D341Med (cell line): Measurements from ENCODE around the gene PRDM2.

Experiments used
- DNase-seq: peaks from one replicate; pipeline ENCODE4 v3.0.0; 2012; ENCODE audit warnings: low spot score

The PRDM2 gene

DNA sequence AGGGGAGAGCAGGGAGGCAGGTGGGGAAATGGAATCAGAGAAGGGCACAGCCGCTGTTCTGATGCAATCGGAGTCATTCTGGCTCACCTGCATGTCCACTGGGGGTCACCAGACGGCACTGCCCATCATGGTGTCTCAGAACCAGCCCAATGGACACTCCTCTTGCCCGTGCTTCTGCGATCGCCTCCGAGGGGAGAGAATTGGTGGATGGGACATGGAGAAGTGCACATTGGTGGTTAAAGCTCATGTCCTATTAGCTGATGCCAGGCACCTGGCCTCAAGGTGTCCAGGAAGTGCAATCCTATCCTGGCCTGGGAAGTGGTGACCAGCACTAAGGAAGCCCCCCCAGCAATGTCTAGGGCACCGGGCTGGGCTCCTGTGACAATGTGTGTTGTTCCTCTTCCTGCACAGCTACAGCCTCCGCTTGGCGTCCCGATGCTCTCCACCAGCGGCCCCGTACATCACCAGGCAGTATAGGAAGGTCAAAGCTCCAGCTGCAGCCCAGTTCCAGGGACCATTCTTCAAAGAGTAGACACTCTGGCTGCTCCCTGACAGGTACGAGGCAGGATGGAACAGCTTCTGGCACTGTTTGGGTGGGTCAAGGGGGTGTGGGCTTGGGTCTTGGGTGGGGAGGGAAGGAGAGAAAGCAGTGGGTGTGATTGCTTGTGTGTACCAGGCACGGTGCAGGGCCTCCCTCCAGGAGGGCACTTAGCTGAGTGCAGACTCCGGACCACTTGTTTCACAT, 116.2 kb downstream of the PRDM2 start:
- DNase-seq = no peak

DNA sequence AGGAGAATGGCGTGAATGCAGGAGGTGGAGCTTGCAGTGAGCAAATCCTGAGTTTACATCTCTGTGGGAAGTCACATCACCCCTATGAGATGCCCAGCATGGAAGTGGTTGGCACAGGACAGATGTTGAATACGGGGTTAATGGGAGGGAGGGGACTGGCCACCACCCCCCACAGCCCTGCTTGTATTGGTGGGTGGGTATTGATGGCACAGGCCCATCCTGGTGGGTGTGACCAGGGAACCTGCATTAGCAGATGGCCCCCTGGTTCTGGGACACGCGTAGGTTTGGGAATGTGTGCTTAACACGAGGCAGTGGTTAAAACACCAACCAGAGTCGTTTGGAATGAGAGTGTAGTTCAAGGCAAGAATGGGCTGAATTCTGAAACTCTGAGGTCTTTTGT, 117.9 kb downstream of the PRDM2 start:
- DNase-seq = no peak

DNA sequence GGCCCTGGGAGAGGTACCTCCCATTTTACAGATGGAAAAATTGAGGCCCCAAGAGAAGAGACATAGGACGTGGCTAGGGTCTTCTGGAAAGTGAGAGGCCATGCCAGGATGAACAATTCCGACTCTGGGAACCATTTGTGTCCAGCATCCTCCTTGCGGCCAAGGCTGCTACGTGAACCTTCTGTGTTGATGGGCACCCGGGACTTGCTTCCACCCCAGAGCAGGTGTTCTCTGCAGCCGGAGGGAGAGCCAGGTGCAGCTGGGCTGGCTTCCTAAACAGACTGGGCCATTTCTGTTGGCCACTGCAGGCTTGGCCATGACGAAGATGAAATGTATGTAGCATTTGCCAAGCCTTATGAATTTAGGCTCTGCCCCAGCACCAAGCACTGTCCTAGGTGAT, 118.9 kb downstream of the PRDM2 start:
- DNase-seq = no peak

DNA sequence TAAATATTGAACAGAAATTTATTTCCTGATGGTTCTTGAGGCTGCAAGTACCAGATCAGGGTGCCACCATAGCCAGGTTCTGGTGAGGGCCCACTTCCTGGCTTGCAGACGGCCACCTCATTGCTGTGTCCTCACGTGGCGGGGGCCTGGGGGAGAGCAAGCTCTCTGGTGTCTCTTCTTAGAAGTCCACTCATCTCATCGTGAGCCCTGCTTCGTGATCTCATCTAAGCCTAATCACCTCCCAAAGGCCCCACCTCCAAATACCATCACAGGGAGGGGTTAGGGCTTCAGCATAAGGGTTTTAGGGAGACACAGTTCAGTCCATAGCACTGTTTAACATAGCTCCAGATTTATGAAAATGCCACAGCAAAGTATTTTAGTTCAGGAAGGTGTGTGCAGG, 119.7 kb downstream of the PRDM2 start:
- no peak for DNase-seq

DNA sequence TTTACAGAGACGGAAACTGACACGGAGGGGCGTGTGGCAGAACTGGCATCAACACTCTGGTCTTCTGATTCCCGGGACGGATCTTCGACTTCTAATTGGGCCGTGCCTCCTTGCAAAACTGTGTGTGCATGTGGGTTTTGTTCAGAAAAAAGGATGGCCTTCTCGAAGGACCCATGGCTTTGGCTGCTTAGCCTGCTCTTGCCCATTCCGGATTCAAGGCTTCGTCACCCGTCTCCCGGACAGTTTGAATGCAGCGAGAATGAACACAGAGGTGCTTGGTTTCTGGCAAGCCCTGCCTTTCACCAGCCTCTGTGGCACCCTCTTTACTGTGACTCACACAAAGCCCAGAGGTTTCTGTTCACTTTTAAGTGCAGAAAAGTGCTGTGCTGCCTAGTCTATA, 120.1 kb downstream of the PRDM2 start:
- DNase-seq = no peak

DNA sequence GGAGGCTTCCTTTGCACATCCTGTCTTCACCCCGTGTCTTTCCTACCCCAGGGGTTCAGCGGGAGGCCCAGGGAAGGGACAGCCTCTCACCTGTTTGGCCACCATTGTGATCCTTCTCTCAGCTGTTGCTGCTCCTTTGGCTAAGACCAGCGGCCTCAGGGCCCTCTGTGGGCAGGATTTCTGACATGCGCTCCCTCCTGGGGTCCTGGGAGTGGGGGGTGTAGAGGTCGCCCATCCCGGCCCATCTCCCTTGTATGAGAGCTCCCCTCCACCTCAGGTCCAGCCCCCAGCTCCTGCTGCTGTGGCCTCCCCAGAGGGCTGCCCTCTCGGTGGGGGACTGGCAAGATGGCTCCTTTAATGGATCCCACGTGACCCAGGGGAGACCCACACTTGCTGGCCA, 120.5 kb downstream of the PRDM2 start:
- DNase-seq = no peak

DNA sequence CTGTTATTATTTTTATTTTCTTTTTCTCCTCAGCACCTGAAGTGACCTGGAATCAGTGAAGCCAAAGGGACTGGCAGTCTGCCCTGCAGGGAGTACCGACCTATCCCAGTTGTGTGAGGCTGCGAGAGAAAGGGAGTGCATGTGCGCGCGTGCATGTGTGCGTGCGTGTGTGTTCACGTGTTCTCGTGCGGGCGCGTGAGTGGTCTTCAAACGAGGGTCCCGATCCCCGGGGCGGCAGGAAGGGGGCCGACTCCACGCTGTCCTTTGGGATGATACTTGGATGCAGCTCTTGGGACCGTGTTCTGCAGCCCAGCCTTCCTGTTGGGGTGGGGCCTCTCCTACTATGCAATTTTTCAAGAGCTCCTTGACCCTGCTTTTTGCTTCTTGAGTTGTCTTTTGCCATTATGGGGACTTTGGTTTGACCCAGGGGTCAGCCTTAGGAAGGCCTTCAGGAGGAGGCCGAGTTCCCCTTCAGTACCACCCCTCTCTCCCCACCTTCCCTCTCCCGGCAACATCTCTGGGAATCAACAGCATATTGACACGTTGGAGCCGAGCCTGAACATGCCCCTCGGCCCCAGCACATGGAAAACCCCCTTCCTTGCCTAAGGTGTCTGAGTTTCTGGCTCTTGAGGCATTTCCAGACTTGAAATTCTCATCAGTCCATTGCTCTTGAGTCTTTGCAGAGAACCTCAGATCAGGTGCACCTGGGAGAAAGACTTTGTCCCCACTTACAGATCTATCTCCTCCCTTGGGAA, 123.3 kb downstream of the PRDM2 start:
- peak; percentile 3 for DNase-seq

DNA sequence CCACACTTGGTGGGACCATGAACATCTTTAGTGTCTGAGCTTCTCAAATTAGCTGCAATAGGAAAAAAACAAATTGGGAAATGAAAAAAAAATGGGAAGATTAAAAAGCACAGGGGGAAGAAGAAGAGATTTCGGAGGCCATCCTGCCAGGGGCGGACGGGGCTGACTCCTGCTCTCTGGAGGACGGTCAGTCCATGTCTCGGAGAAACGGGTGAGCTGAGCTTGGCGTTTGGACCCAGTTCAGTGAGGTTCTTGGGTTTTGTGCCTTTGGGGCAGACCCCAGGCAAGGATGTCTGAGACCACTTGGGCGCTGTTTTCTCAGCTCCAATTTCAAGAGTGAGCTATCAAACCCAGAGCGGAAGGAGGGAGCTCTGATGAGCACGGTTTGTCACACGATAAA, 123.9 kb downstream of the PRDM2 start:
- DNase-seq = no peak

DNA sequence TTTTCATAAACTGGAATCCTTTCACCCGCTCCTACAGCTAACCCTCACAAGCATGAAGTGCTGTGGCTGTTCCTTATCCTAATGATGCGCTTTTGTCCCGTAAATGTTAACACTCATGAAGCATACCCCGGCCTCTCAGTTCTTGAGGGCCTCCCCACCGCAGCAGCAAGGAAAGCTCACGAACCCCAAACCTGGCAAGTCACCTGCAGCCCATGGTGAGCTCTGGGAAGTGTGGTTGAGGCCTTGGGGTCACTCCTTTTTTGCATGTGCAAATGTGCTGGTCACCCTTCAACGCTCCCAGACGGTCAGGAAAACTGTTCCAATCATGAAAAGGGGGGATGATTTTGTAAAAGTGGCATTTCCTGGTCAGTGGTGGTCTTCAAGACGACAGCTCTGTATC, 124.6 kb downstream of the PRDM2 start:
- DNase-seq = no peak

DNA sequence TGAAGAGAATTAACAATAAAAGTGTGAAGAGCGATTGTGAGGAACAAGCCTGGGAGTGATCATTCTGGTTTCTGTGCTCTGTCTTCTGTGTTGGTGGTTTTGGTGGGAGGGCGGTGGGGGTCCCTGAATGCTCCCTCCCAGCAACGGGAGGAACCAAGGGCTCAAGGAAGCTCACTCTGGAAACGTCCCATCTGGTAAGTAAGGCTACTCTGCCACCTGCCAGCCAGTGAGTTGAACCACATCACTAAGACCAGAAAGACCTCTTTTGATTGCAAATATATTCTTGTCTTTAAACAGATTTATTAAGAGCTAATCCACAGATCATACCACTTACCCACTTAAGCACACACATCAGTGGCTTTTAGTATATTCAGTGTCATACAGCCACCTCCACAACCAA, 125.0 kb downstream of the PRDM2 start:
- DNase-seq = no peak

DNA sequence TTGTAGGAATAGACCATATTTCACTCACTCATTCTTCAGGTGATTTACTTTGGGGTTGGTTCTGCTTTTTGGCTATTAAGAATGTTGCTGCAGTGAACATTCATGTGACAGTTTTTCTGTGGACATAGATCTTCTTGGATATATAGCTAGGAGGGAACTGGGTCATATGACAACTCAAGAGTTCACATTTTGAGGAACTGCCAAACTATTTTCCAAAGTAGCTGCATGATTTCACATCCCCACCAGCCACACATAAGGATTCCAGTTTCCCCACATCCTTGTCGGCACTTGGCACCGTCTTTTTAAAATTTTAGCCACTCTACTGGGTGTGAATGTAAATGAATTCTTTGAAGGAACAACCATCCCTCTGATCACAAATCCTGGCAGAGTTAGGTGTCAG, 126.0 kb downstream of the PRDM2 start:
- no peak for DNase-seq

DNA sequence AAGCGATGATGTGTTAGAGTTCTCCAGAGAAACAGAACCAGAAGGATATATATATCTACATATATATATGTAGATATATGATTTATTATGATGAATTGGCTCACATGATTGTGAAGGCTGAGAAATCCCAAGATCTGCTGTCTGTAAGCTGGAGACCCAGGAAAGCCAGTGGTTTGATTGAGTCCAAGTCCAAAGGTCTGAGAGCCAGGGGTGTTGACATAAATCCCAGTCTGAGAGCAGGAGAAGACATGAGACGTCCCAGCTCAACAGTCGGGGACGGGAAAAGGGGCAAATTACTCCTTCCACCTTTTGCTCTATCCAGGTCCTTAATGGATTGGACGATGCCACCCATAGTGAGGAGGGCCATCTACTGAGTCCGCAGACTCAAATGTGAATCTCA, 126.6 kb downstream of the PRDM2 start:
- no peak for DNase-seq

DNA sequence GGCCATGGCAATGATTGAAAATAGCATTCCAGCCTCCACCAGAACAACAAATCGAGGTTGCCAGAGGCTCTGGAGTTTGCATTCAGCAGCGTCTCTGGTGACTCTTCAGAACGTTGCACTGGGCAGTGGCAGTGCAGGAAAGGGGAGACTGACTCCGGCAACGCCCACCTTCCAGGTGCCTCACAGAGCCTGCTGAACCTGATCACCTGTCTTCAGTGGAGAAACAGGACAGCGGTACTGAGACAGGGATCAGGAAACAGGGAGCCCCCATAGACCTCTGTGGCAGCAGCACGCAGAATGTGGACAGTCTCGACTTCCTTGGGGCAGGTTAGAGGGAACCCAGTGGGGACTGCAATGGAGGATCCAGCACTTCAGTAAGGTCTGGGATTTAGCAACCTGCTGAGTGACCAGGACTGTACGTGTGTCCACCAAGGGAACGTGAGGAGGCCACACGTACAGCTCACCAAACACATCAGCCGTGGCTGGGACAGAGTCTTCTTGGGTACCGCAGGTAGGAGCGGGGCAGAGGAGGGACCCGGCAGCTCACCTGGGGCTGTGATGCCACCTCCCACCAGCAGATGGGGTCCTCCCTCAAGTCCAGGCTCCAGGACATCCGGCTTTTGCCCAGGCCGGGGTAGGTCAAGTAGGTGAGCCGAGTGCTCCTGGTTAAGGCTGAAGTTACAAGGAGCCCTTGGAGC, 128.6 kb downstream of the PRDM2 start:
- DNase-seq = peak; percentile 56

DNA sequence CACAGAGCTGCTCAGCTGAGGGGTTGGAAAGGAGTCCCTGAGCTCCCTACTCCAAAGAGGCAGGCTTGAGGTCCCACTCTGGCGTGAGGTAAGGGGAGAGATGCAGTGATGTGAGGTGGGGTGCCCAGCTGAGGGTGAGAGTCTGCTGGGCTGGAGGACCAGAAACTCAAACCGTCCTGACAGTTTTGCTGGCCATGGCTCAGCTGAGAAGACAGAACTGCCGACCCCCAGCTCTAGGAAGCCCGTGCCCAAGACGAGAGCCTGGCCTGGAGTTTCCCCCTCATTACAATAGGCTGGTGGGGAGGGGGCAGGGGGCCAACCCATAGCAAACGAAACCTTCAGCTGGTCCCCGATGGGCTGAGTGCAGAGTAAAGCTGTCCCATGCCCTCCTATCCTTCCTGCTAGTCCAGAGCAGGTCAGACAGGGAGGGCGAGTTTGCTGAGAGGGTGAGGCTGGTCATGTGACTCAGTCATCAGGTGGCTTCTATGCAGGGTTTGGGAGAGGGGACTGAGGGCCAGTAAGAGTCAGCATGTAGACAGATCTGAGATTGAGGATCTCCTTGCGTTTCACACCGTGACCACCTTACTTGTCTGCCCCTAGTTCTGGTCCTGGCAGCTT, 129.3 kb downstream of the PRDM2 start:
- peak; percentile 6 for DNase-seq

DNA sequence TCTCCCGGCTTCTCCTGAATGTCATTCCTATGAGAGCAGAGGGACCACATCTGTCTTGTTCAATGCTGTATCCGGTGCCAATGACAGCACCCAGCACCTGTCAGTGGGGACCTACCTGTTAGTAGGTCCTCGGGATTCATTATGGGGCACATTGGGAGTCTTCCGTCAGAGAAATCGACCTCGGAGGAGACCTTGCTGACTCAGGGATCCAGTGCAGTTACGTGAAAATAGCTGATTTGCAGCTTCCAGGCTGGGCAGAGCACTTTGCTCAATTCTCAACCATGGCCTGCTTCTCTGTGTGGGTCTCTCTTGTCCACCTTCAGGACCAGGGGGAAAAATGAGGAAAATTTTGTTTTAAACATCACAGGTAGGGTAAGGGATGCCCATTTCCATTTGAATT, 130.2 kb downstream of the PRDM2 start:
- DNase-seq = peak; percentile 5

DNA sequence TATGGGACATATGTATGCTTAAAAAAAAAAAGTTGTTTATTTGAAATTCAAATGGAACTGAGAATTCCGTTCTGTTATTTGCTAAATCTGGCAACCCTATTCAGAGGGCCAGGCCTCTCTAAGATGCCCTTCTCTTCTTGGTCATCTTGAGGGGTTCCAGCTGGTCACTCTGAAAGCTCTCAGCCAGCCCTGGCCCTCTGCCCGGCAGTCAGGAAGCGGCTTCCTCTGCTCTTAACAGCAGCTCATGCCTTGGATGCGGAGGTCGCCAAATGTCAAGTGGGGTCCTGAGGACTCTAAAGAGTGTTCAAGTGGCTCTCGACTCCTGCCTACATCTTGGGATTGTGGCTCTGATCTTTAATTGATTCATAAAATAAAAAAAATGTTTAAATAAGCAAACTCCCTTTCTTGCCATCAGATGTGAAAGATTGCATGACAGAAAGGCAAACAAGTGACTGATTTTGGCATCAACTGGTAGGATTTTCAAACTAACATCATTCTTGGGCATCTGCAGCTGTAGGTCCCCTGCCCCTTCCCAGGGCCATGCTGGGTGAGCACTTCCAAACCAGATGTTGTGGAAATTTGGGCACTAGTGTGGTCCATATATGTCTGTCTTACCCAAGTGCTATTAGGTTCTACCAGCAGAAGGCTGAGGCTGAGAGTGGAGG, 130.8 kb downstream of the PRDM2 start:
- DNase-seq = no peak

DNA sequence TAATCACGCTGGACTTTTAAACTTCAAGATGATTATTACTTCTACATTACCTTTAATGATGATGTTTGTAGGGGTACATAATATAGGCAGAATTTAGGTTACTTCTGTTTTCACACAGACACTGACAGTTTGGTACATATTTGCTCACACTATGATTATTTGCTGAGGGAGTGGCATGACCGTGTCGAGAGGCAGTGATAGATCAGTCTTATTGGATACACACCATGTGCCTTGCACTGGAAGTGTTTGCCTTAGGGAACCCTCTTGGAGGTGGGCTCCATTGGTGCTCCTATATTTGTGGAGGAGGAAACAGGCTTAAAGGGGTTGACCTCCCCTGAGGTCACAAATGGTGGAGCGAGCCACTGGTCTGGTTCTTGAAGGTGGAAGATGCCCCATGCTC, 132.1 kb downstream of the PRDM2 start:
- no peak for DNase-seq

DNA sequence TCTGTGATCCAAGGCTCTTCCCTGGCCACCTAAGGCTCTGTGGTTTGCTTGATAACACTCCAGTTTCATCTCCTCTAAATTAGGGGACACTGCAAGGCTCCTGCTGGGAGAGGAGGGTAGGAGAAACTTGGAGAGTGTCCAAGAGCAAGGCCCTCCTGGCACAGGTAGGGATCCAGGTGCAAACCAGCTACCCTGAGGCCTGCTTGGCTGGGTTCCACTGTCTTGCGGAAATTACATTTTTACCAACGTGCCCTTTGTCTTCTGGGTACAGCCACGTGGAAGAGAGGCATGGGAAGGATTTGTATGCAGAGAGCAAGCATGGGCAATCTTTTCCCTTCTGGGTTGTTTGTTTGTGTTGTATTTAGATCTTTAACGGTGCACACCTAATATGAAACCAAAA, 132.5 kb downstream of the PRDM2 start:
- DNase-seq = no peak

DNA sequence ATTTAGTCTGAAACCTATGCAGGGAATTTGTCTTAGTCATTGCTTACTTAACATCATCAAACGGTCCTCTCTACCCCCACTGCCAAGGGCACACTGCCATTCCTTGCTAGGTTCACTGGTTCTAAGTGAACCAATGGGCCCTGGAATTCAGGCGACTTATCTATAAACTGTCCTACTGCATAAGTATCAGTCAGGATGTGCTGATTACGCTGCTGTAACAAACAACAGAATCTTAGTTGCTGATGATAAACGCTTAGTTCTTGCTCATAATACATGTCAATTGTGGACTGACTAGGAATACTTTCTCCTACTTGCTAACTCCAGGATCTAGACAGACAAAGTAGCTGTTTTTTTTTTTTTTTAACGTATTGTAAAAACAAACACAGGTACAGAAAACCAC, 136.1 kb downstream of the PRDM2 start:
- DNase-seq = no peak

DNA sequence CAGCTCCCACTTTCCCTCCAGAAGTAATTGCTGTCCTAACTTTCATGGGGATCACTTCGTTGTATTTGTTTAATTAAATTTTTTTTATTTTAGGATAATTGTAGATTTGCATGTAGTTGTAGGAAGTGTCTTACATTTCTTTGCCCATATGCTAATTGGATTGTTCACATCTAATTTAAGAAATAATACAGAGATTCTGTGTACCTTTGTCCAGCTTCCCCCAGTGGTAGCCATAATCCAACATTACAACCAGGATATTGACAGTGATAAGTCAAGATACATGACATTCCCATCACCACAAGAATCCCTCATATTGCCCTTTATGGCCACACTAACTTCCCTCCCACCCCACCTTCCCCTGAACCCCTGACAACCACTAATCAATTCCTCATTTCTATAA, 136.6 kb downstream of the PRDM2 start:
- no peak for DNase-seq

DNA sequence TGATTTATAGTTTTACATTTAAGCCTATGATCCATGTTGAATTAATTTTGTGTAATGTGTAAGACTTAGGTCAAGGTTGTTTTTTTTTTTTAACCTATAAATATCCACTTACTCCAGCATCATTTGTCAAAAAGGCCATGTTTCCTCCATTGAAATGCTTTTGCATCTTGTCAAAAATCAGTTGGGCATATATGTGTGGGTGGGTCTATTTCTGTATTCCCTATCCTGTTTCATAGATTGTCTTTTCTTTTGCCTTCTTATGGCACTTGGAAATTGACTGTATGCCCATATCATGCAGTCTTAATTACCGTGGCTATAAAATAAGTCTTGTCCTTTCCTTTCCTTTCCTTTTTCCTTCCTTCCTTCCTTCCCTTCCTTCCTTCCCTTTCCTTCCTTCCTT, 138.2 kb downstream of the PRDM2 start:
- DNase-seq = no peak

DNA sequence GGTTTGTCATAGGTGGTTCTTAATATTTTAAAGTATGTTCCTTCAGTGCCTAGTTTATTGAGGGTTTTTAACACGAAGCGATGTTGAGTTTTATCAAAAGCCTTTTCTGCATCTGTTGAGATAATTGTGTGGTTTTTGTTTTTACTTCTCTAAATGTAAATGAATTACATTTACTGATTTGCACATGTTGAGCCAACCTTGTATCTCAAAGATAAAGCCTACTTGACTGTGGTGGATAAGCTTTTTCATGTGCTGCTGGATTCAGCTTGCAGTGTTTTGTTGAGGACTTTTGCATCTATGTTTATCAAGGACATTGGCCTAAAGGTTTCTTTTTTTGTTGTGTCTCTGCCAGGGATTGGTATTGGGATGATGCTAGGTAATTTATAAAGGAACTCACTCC, 142.5 kb downstream of the PRDM2 start:
- DNase-seq = no peak
